Activated T-cell treated with anti-CD3 and anti-CD28 coated beads for 48 hours (primary cell): ENCODE measurements around the gene TCF4.

Experiments used
- DNase-seq: peaks from one replicate; pipeline ENCODE4 v3.0.0-alpha.2; 2020; ENCODE audit warnings: low read depth

The TCF4 gene

GRCh38 chr18:55179835-55180234 lies 408.2 kb downstream of the TCF4 start:
- DNase-seq = no peak

DNA sequence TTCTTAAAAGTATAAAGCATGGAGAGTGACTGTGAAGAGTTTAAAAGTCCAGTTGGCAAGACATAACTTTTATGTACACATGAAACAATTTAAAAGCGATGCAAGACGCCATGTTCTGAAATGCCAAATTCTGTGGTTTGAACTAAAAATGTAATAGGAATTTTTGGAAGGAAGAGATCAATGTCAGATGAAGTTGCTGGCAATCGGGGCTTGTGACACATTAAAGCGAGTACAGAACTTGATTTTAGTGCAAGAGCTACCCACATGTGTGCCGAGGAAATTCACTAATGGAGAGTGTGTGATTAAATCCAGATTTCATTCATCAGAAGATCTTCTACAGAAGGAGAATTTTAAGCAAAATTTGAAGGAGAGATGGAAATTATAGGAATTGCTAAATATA lies 408.6 kb downstream of the TCF4 start:
- DNase-seq = no peak

DNA sequence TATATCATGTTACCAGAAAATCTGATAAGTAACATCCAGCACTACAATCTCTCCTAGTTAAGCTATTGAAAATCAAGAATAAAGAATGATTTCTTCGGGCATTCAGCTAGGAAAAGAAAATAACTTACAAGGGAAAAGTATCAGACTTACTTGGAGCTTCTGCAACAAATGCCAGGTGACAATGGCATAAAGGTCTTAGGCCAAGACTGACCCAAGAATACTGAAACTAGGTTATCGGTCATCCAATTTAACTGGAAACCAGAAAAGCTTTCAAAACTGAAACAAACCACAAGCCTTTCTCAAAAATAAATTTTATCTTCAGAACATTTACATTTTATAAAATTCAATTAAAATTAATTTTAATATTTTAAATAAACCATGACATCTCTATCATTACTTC lies 414.7 kb downstream of the TCF4 start:
- DNase-seq = no peak
